Hepatocyte (in vitro differentiated cells): ENCODE measurements around the gene COG2. TPM values are rescaled to one million over a fixed set of nuclear protein-coding genes. Genes with fewer than 3 reads are reported as not detected.

Experiments
- DNase-seq: peaks from one replicate; pipeline ENCODE4 v3.0.0-alpha.2; 2016; ENCODE audit warnings: low spot score
- H2AFZ ChIP-seq: fragments of 200-600 bp; sonication (generic); 2 replicates; pipeline ENCODE4 v1.6.0; 2016; ENCODE audit warnings: antibody characterized with exemption, mild to moderate bottlenecking
- H3K27ac ChIP-seq: fragments of 200-600 bp; sonication (generic); 2 replicates; pipeline ENCODE4 v1.5.1; 2016; ENCODE audit warnings: mild to moderate bottlenecking
- H3K27me3 ChIP-seq: fragments of 200-600 bp; sonication (generic); 2 replicates; pipeline ENCODE4 v1.6.1; 2016
- H3K36me3 ChIP-seq: fragments of 200-600 bp; sonication (generic); replicated peaks from 2 replicates; pipeline ENCODE4 v1.5.1; 2016; ENCODE audit warnings: low read depth; ENCODE audit not compliant: insufficient read depth
- H3K4me1 ChIP-seq: fragments of 200-600 bp; sonication (generic); 2 replicates; pipeline ENCODE4 v1.5.1; 2016; ENCODE audit warnings: mild to moderate bottlenecking, moderate library complexity; ENCODE audit not compliant: insufficient read depth
- H3K4me2 ChIP-seq: fragments of 200-600 bp; sonication (generic); 2 replicates; pipeline ENCODE4 v1.6.0; 2016
- H3K4me3 ChIP-seq: fragments of 200-600 bp; sonication (generic); 2 replicates; pipeline ENCODE4 v1.5.1; 2016; ENCODE audit warnings: mild to moderate bottlenecking
- H3K79me2 ChIP-seq: fragments of 200-600 bp; sonication (generic); 2 replicates; pipeline ENCODE4 v1.6.0; 2017; ENCODE audit warnings: mild to moderate bottlenecking
- H3K9me2 ChIP-seq: fragments of 200-600 bp; sonication (generic); replicated peaks from 2 replicates; pipeline ENCODE4 v1.6.0; 2017; ENCODE audit warnings: mild to moderate bottlenecking; ENCODE audit not compliant: insufficient read depth
- H3K9me3 ChIP-seq: fragments of 200-600 bp; sonication (generic); 2 replicates; pipeline ENCODE4 v1.5.1; 2016; ENCODE audit warnings: low read depth, mild to moderate bottlenecking
- H4K20me1 ChIP-seq: fragments of 200-600 bp; sonication (generic); 2 replicates; pipeline ENCODE4 v1.6.0; 2016; ENCODE audit warnings: mild to moderate bottlenecking; ENCODE audit not compliant: insufficient read depth, poor library complexity, severe bottlenecking
- CTCF ChIP-seq: fragments of 200-600 bp; sonication (generic); IDR thresholded peaks from 2 replicates; pipeline ENCODE4 v1.5.1; 2016; ENCODE audit warnings: antibody characterized with exemption, mild to moderate bottlenecking; ENCODE audit not compliant: poor library complexity
- EZH2 ChIP-seq: fragments of 200-600 bp; sonication (generic); IDR thresholded peaks from 2 replicates; pipeline ENCODE4 v1.6.1; 2016; ENCODE audit warnings: antibody characterized with exemption, mild to moderate bottlenecking, borderline replicate concordance
- EZH2phosphoT487 ChIP-seq: fragments of 200-600 bp; sonication (generic); IDR thresholded peaks from one replicate; pipeline ENCODE4 v1.6.1; 2018; ENCODE audit warnings: antibody characterized with exemption, mild to moderate bottlenecking, low read depth, moderate library complexity; ENCODE audit not compliant: unreplicated experiment, severe bottlenecking
- whole genome bisulfite sequencing: methylation state at CpG from one replicate; pipeline ENCODE4 v1.1.6; 2016; ENCODE audit warnings: low lambda C conversion rate; ENCODE audit errors: missing lambda C conversion rate; 5-methylcytosine and 5-hydroxymethylcytosine counted together
- polyA plus RNA-seq: library from polyadenylated mRNA; unstranded; fragments of >200 nt; fragmentation: Nextera tagmentation; extraction: Ambion mirVana; gene quantifications from 2 replicates; pipeline ENCODE4 v1.2.1, GENCODE V29; 2016
- total RNA-seq: library from RNA; depleted of rRNA; stranded (reverse); fragments of >200 nt; gene quantifications from 2 replicates; pipeline ENCODE4 v1.2.3, GENCODE V29; 2014

The COG2 gene
- total and polyA plus RNA-seq, 2 experiments from 2014 or later, result 25.3 to 46.2 TPM

- Histone ChIP-seq H3K9me3 (no peaks in the 10 kb centered on the region), H3K9me2 (no peaks in the 10 kb centered on the region), H3K36me3 (no peaks in the 10 kb centered on the region), H3K27me3 (no peaks in the 10 kb centered on the region), H2AFZ (no peak overlapping the region), H3K79me2 (no peaks in the 10 kb centered on the region), H4K20me1 (no peaks in the 10 kb centered on the region), H3K4me1 (no peaks in the 10 kb centered on the region), H3K4me3 (no peak overlapping the region), H3K4me2 (no peak overlapping the region), H3K27ac (no peak overlapping the region)
- no peak for DNase-seq
- 50% methylated on average over 5 of the region's 5 CpGs for WGBS
- TF ChIP-seq EZH2phosphoT487, result no peak
- TF ChIP-seq CTCF, result no peak
- TF ChIP-seq EZH2, result no peak
These were observed 88.7 kb downstream of the COG2 start for GRCh38 chr1:230730977-230731376.

- H3K27ac ChIP-seq, result no peak overlapping the region
- DNase-seq, result peak; percentile 81
- no peaks in the 10 kb centered on the region for H3K36me3 ChIP-seq
- TF ChIP-seq EZH2 (no peak), EZH2phosphoT487 (no peak)
- H4K20me1 ChIP-seq, result no peaks in the 10 kb centered on the region
- no peaks in the 10 kb centered on the region for H3K79me2 ChIP-seq
- H3K9me2 ChIP-seq, result no peaks in the 10 kb centered on the region
- no peaks in the 10 kb centered on the region for H3K27me3 ChIP-seq
- no peak overlapping the region for H3K4me3 ChIP-seq
- H2AFZ ChIP-seq, result no peak overlapping the region
- H3K9me3 ChIP-seq, result no peaks in the 10 kb centered on the region
- no peaks in the 10 kb centered on the region for H3K4me1 ChIP-seq
- 57% methylated on average over 2 of the region's 2 CpGs for WGBS
- no peak overlapping the region for H3K4me2 ChIP-seq
These were observed 93.2 kb downstream of the COG2 start for GRCh38 chr1:230735447-230735846.

- Histone ChIP-seq H3K9me2 (no peaks in the 10 kb centered on the region), H2AFZ (no peak overlapping the region), H3K4me1 (no peaks in the 10 kb centered on the region), H3K27me3 (no peaks in the 10 kb centered on the region), H3K79me2 (no peaks in the 10 kb centered on the region), H3K27ac (no peak overlapping the region), H3K4me3 (no peak overlapping the region), H4K20me1 (no peaks in the 10 kb centered on the region), H3K36me3 (no peaks in the 10 kb centered on the region), H3K4me2 (no peak overlapping the region), H3K9me3 (no peaks in the 10 kb centered on the region)
- no peak for TF ChIP-seq EZH2phosphoT487
- WGBS, result 98% methylated on average over 3 of the region's 3 CpGs
- DNase-seq, result no peak
These were observed 95.5 kb downstream of the COG2 start for GRCh38 chr1:230737622-230738262.

GRCh38 chr1:230739564-230740290, 97.4 kb downstream of the COG2 start:
- no peaks in the 10 kb centered on the region for H3K9me3 ChIP-seq
- WGBS, result 97% methylated on average over 12 of the region's 12 CpGs
- H3K27ac ChIP-seq, result no peak overlapping the region
- H3K9me2 ChIP-seq, result no peaks in the 10 kb centered on the region
- no peak overlapping the region for H3K4me2 ChIP-seq
- no peak overlapping the region for H3K4me3 ChIP-seq
- TF ChIP-seq CTCF, result no peak
- TF ChIP-seq EZH2, result no peak
- no peak for TF ChIP-seq EZH2phosphoT487
- no peaks in the 10 kb centered on the region for H3K36me3 ChIP-seq
- no peaks in the 10 kb centered on the region for H3K27me3 ChIP-seq
- H2AFZ ChIP-seq, result no peak overlapping the region
- H3K79me2 ChIP-seq, result no peaks in the 10 kb centered on the region
- H3K4me1 ChIP-seq, result peaks cover 11% of the 10 kb centered on the region
- H4K20me1 ChIP-seq, result no peaks in the 10 kb centered on the region
- DNase-seq, result no peak

Other genes with a start within 250 kb of the COG2 start
- gene PGBD5, start 216.1 kb upstream of the COG2 start, total RNA-seq, result 2.4 and 4.5 TPM in 2 replicates
- gene PGBD5, start 216.1 kb upstream of the COG2 start, polyA plus RNA-seq, result 0.82 and 0.90 TPM in 2 replicates
- gene AGT, start 71.6 kb downstream of the COG2 start, total RNA-seq, result 476 and 505 TPM in 2 replicates
- gene AGT, start 71.6 kb downstream of the COG2 start, polyA plus RNA-seq, result 455 and 583 TPM in 2 replicates
- 3.1 and 3.7 TPM in 2 replicates for gene CAPN9, start 104.9 kb downstream of the COG2 start, total RNA-seq
- 0.68 and 0.98 TPM in 2 replicates for gene CAPN9, start 104.9 kb downstream of the COG2 start, polyA plus RNA-seq
- 54.1 and 56.9 TPM in 2 replicates for gene C1orf198, start 226.0 kb downstream of the COG2 start, total RNA-seq
- 41.4 and 50.1 TPM in 2 replicates for gene C1orf198, start 226.0 kb downstream of the COG2 start, polyA plus RNA-seq